ENCODE data around the gene FHAD1.

DNA sequence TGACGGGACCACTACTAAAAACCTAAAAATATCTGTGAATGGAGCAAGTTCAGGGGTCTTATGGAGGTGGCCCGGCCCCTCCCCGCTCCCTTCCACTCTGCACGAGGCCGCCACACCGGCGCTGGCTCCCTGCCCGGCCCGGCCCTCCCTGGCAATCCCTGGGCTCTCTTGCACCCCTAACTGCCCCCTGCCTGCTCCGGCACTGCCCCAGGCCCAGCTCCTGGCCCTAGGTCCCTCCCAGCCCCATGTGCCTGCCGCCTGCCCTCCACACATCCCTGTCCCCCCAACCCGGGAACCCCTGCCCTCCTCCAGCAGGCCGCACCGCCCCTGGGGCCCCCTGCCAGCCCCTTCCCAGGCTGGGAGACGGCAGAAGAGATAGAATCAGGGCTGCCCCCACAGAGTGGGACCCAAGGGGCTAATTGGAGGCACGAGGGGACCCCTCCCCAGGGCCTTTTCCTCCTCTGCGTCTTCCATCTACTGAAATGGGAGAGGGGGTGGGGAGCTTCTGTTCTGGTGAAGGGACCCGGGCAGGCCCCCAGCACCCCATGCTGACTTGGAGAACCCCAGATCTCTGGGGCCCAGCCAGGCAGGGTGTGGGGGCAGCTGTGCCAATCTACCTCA is 181.9 kb downstream of the FHAD1 start:
- TF ChIP-seq, protein P1, sequence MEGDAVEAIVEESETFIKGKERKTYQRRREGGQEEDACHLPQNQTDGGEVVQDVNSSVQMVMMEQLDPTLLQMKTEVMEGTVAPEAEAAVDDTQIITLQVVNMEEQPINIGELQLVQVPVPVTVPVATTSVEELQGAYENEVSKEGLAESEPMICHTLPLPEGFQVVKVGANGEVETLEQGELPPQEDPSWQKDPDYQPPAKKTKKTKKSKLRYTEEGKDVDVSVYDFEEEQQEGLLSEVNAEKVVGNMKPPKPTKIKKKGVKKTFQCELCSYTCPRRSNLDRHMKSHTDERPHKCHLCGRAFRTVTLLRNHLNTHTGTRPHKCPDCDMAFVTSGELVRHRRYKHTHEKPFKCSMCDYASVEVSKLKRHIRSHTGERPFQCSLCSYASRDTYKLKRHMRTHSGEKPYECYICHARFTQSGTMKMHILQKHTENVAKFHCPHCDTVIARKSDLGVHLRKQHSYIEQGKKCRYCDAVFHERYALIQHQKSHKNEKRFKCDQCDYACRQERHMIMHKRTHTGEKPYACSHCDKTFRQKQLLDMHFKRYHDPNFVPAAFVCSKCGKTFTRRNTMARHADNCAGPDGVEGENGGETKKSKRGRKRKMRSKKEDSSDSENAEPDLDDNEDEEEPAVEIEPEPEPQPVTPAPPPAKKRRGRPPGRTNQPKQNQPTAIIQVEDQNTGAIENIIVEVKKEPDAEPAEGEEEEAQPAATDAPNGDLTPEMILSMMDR (IDR thresholded peaks at IDR 0.05) = no peak
- no peak for TF ChIP-seq FOXM1 (IDR thresholded peaks at IDR 0.05; ENCODE audit: low read depth)
- no peak for TF ChIP-seq TAF1 (IDR thresholded peaks at IDR 0.05; ENCODE audit: borderline replicate concordance, low read depth, low read length)
- no peak for TF ChIP-seq EP300 (IDR thresholded peaks at IDR 0.05; ENCODE audit: borderline replicate concordance in 1 of 2, low read depth in 1 of 2, low read length in 1 of 2)
- TF ChIP-seq, protein P2, sequence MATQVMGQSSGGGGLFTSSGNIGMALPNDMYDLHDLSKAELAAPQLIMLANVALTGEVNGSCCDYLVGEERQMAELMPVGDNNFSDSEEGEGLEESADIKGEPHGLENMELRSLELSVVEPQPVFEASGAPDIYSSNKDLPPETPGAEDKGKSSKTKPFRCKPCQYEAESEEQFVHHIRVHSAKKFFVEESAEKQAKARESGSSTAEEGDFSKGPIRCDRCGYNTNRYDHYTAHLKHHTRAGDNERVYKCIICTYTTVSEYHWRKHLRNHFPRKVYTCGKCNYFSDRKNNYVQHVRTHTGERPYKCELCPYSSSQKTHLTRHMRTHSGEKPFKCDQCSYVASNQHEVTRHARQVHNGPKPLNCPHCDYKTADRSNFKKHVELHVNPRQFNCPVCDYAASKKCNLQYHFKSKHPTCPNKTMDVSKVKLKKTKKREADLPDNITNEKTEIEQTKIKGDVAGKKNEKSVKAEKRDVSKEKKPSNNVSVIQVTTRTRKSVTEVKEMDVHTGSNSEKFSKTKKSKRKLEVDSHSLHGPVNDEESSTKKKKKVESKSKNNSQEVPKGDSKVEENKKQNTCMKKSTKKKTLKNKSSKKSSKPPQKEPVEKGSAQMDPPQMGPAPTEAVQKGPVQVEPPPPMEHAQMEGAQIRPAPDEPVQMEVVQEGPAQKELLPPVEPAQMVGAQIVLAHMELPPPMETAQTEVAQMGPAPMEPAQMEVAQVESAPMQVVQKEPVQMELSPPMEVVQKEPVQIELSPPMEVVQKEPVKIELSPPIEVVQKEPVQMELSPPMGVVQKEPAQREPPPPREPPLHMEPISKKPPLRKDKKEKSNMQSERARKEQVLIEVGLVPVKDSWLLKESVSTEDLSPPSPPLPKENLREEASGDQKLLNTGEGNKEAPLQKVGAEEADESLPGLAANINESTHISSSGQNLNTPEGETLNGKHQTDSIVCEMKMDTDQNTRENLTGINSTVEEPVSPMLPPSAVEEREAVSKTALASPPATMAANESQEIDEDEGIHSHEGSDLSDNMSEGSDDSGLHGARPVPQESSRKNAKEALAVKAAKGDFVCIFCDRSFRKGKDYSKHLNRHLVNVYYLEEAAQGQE (IDR thresholded peaks at IDR 0.05; ENCODE audit: low read depth, low read length) = no peak
- no peak for TF ChIP-seq TEAD4 (IDR thresholded peaks at IDR 0.05; ENCODE audit: borderline replicate concordance, insufficient read depth)
- no peak for TF ChIP-seq MXI1 (IDR thresholded peaks at IDR 0.05; ENCODE audit: low read depth, low read length)
- TF ChIP-seq POLR2AphosphoS5 (IDR thresholded peaks at IDR 0.05; ENCODE audit: low read depth, low read length) = no peak

Measured in SK-N-SH (cell line).